NCI-H510A (cell line): ENCODE data around the gene CPNE4.
A peak's percentile ranks its signal among the peaks of the same experiment; 100 is the strongest.
"Not testable (repeated sequence)": the region's sequence is repeated elsewhere in the genome, so short reads cannot be mapped to it uniquely, and the experiment has no call there.

Experiments used
- DNase-seq: peaks from one replicate; lab custom pipeline; 2025; lab: John Stamatoyannopoulos, UW

CPNE4 gene

GRCh38 chr3:131535131-131535530 is 499.7 kb downstream of the CPNE4 start:
- no peak for DNase-seq

DNA sequence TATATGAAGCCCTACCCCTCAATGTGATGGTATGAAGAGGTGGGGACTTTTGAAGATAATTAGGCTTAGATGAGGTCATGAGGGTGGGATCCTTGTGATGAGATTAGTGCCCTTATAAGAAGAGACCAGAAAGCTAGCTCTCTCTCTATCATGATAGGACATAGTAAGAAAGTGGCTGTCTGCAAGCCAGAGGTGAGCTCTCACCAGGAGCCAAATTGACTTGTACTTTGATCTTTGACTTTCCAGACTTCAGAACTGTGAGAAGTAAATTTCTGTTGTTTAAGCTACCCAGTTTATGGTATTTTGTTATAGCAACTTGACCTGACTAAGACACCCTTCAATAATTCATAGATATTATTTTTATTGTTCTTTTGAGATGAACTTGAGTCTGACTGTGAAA is 502.2 kb downstream of the CPNE4 start:
- no peak for DNase-seq

DNA sequence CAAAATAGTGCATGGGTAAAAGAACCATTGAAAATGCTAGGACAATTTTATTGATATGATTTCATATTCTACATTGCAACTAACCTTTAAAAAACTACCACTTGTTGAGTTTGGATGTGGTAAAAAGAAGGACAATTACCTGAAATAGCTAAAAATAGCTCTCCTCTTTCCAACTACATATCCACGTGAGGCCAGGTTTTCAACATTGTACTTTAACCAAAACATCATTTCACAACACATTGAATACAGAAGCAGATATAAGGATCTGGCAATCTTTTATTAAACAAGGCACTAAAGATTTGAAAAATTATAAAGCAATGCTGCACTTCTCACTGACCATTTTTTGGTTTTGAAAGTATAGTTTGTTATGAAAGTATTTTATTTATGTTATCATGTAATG is 504.0 kb downstream of the CPNE4 start:
- no peak for DNase-seq

DNA sequence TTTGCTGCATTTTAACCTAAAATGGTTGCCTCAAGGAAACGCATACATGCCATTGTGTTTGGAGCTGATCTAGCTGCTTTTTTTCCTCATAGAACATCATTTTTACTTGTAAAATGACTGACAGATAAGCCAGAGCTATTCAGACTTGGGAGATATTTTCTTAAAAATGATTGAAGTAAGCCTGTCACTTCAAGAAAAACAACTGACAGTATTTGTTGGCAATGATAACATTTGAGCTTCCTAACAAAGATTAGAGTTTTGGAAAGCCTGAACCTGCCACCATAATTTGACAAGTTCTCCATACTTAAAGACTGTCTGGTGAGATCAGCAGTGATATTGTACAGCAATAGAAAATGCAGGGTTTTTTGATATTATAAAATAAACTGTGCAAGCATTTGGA is 504.4 kb downstream of the CPNE4 start:
- no peak for DNase-seq

DNA sequence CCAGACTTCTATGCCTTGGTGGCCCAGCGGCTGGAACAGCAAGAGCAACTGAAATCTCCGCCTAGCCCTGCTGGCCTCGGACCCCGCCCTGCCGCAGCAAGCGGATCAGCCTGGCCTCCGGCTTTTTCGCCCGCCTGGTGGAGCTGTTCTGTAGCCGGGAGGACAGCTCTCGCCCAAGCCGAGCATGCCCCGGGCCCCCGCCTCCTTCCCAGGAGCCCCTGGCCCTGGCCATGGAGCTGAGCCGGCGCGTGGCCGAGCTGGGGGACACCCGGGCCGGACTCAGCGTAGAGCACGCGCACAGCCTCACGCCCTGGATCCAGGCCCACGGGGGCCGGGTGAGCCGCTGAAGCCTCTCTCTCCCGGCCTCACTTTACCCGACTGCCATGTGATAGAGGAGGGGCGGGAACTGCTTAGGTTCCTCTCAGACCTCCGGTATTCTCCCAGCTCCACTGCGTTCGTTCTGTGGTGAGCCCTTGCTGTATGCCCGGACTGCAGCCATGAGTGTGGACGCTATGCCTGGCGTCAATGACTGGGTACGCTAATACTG is 507.9 kb downstream of the CPNE4 start:
- no peak for DNase-seq

DNA sequence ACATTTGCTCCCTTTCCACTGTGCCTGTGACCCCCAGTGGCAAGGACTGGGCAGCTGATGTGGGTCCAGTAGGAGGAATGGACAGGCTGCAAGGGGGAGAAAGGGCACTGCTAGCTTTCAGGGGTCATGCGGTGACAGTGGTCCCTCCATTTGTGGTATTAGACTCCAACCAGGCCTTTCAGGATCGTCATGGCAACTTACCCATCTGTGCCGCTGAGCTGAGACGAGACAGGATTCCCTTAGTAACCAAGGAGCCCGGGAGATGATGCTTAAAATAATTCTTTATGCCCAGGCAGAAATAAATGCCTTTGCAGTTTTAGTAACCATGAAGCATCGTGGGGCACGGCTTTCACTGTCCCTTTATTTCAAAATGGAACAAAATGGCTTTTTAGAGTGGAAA is 516.1 kb downstream of the CPNE4 start:
- DNase-seq, result no peak

DNA sequence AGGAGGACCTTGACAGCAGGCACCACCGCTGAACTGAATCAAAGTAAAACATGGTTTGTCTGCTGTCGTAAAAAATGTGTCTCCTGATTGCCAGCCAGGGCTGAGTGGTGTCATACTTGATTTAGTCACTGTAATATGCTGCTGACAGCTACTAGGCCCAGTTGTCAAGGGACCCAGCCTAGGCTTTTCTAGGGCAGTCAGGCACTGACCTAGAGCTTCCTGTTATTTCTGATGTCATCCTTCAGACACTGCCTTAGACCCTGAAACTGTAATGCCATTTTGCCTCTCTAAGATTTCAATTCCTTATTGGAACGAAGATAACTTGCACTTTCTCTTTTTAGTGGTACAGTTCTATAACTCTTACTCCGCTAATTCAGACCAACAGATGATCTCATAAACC is 529.4 kb downstream of the CPNE4 start:
- no peak for DNase-seq

DNA sequence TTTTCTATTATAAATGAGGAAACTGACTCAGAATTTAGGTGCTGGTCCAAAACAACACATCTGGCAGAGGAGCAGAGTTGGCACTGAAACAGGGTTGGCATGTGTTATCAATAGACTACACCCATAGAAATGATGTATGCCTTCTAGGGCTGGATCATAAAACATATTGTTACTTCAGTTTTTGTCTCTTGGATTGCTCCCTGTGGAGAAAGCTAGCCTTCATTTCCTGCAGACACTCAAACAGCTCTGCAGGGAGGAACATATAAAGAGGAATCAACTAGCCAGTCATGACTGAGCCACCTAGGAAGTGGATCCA is 531.5 kb downstream of the CPNE4 start:
- DNase-seq, result no peak

- DNase-seq, result peak; percentile 71
These were observed 532.1 kb downstream of the CPNE4 start, which contains the start of gene MRPL3 for GRCh38 chr3:131502530-131503319. MRPL3 (minus strand) TSS chr3:131502971; CDS start chr3:131502821, 150 bp downstream.

DNA sequence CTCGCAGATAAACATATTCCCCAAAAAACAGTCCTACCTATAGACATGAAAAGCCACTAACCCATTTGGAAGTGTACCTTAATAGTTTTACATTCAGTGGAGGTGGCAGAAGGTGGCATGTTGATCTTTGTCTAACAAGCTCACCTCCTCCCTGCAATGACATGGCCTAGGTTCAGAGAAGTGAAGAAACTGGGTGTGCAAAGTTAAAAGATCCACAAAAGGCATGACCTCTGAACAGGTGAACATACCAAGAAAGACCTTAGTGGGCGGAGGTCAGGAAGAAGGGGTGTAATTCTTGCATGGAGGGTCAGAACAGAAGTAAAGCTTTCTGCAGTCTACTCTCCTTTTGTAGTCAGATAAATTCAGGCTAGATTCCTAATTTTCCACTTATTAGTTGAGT is 532.9 kb downstream of the CPNE4 start:
- no peak for DNase-seq

GRCh38 chr3:131494706-131495105 is 540.1 kb downstream of the CPNE4 start:
- no peak for DNase-seq

GRCh38 chr3:131491775-131492174 is 543.0 kb downstream of the CPNE4 start:
- DNase-seq, result no peak

GRCh38 chr3:131491084-131491483 is 543.7 kb downstream of the CPNE4 start:
- DNase-seq, result no peak

DNA sequence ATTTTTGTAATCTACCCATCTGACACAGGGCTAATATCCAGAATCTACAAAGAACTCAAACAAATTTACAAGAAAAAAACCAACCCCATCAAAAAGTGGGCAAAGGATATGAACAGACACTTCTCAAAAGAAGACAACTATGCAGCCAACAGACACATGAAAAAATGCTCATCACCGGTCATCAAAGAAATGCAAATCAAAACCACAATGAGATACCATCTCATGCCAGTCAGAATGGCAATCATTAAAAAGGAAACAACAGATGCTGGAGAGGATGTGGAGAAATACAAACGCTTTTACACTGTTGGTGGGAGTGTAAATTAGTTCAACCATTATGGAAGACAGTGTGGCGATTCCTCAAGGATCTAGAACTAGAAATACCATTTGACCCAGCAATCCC is 548.3 kb downstream of the CPNE4 start:
- DNase-seq, result not testable (repeated sequence)

DNA sequence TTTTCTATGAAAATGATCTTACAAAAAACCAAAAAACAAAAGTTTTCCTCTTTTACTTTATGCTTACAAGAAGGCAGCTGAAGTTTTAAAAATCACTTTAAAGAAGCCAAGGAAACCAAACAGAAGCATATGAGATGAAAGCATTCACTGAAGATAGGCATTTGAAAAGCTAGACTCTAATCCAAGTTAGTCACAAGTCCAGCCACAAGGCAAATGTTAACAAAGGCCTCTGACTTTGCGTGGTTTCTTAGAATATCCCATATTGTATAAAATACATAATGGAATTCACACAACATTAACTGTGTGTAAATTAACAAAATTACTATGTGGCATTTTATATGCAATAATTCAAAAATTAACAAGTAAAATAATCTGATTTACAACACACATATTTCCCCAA is 549.7 kb downstream of the CPNE4 start:
- no peak for DNase-seq

DNA sequence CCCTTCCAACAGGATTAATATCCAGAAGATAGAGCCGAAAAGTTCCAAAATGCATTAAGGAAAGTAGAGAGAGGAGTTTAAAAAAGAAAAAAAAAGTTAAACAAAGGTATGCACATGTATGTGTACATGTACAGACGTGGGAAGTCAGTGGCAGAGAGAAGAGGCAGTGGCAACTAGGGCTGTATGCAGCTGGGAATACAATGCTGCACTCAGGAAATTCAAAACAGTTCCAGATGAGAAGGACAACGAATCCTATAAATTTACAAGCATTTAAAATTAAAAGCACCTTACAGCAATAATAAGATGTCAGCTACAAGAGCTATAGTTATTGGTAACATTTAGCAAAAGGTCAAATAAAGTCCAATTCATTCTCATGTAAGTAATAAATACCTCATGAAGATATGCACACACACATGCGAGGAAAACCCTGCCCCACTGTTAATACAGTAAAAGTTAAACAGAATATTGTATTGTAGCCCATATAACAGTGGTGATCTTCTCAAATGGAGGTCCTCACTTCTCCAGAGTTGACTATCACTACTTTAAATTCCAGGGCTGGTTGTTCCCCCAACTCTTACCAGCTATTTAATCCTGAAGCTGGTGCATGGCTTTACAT is 550.2 kb downstream of the CPNE4 start:
- DNase-seq, result no peak
